ENCODE measurements around the gene NDUFA8.
"Not testable (repeated sequence)": the region's sequence is repeated elsewhere in the genome, so short reads cannot be mapped to it uniquely, and the experiment has no call there.

NDUFA8 gene

DNA sequence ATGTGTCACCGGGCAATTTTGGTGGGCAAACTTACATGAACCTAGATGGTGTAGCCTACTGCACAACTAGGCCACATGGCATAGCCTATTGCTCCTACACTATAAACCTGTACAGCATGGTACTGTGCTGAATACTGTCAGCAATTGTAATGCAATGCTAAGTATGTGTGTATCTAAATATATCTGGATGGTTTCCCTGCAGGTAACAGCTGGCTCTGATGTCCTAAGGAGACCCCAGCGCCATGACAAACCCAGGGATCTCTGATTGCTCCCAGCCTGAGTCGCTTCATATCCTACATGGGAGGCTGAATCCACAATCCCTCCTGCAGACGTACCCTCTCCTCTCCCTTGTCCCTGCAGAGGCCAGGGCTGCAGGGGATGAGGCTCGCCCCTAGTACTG, 39.9 kb downstream of the NDUFA8 start:
- H3K27me3 ChIP-seq (ENCODE audit: insufficient read depth, low read length): peaks cover 9% of the 10 kb centered on the region; the same call in 1 of the 2 replicates
- no peak overlapping the region for H3K9ac ChIP-seq (ENCODE audit: low read length)
- no peak overlapping the region for H3K4me2 ChIP-seq (ENCODE audit: low read length)
- TF ChIP-seq, protein P1, sequence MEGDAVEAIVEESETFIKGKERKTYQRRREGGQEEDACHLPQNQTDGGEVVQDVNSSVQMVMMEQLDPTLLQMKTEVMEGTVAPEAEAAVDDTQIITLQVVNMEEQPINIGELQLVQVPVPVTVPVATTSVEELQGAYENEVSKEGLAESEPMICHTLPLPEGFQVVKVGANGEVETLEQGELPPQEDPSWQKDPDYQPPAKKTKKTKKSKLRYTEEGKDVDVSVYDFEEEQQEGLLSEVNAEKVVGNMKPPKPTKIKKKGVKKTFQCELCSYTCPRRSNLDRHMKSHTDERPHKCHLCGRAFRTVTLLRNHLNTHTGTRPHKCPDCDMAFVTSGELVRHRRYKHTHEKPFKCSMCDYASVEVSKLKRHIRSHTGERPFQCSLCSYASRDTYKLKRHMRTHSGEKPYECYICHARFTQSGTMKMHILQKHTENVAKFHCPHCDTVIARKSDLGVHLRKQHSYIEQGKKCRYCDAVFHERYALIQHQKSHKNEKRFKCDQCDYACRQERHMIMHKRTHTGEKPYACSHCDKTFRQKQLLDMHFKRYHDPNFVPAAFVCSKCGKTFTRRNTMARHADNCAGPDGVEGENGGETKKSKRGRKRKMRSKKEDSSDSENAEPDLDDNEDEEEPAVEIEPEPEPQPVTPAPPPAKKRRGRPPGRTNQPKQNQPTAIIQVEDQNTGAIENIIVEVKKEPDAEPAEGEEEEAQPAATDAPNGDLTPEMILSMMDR (IDR thresholded peaks at IDR 0.05; ENCODE audit: low read length): no peak
- TF ChIP-seq EZH2 (IDR thresholded peaks at IDR 0.05; ENCODE audit: borderline replicate concordance, low read length): no peak
- H3K4me1 ChIP-seq (ENCODE audit: insufficient read depth, low read length, severe bottlenecking): no peaks in the 10 kb centered on the region
- H3K4me3 ChIP-seq (ENCODE audit: low read depth, low read length, poor library complexity, severe bottlenecking): no peak overlapping the region
- H3K9me3 ChIP-seq (ENCODE audit: low read length): no peaks in the 10 kb centered on the region
- no peak overlapping the region for H2AFZ ChIP-seq (ENCODE audit: low read length)
- H3F3A ChIP-seq (ENCODE audit: insufficient read depth, low read length): no peaks in the 10 kb centered on the region
- no peak overlapping the region for H3K27ac ChIP-seq (ENCODE audit: low read depth, low read length, poor library complexity, severe bottlenecking)
- H3K36me3 ChIP-seq (ENCODE audit: insufficient read depth, low read length): no peaks in the 10 kb centered on the region; the same call in 1 of the 2 replicates
- H3K9me2 ChIP-seq (ENCODE audit: low read depth, low read length): no peaks in the 10 kb centered on the region
- H4K20me1 ChIP-seq (ENCODE audit: insufficient read depth, low read length): no peaks in the 10 kb centered on the region
- H3K79me2 ChIP-seq (ENCODE audit: insufficient read depth, low read length): no peaks in the 10 kb centered on the region

DNA sequence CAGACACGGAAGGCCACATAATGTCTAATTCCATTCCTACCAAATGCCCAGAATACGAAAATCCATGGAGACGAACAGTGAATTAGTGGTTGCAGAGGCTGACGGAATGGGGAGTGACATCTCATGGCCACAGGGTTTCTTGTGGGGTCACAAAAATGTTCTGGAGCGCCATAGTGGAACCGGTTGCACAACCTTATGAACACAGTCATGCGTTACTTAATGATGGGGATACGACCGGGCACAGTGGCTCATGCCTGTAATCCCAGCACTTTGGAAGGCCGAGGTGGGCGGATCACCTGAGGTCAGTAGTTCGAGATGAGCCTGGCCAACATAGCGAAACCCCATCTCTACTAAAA, 40.4 kb downstream of the NDUFA8 start:
- no peak overlapping the region for H3K4me3 ChIP-seq (ENCODE audit: low read depth, low read length, poor library complexity, severe bottlenecking)
- TF ChIP-seq, protein P1 (IDR thresholded peaks at IDR 0.05; ENCODE audit: low read length): no peak
- TF ChIP-seq EZH2 (IDR thresholded peaks at IDR 0.05; ENCODE audit: borderline replicate concordance, low read length): no peak
- no peaks in the 10 kb centered on the region for H3K9me2 ChIP-seq (ENCODE audit: low read depth, low read length)

DNA sequence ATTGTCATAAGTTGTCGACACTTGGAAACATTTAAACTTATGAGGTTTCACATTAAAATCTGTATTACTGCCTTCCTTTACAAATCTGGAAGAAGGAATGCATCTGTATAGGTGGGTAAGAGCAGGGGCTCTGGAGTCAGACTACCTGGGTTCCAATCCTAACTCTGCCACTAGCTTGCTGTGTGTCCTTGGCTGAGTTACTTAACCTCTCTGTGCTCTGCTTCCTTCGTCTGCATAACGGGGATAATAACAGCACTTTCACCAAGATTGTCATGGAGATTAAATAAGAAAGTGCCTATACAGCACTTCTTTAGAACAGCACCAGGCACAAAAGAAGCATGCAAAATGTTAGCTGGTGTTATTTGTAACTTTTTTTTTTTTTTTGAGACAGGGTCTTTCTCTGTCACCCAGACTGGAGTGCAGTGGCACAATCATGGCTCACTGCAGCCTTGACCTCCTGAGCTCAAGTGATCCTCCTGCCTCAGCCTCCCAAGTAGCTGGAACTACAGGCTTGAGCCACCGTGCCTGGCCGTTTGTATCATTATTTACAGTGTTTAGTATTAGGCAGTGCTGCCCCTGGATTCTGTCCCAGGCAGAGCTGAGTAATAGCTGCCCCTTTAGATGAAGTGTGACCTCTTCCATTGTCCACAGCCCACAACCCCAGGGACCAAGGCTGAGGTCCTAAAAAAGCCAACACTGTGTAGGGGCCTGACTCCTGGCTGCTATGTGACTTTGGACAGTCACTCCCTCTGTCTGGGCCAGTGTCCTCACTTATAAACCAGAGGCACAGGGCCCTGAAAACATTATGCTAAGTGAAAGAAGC, 41.0 kb downstream of the NDUFA8 start:
- H3K9ac ChIP-seq (ENCODE audit: low read length): no peak overlapping the region
- no peaks in the 10 kb centered on the region for H4K20me1 ChIP-seq (ENCODE audit: insufficient read depth, low read length)
- no peaks in the 10 kb centered on the region; the same call in 1 of the 2 replicates for H3K36me3 ChIP-seq (ENCODE audit: insufficient read depth, low read length)
- no peak overlapping the region for H2AFZ ChIP-seq (ENCODE audit: low read length)
- H3K9me2 ChIP-seq (ENCODE audit: low read depth, low read length): no peaks in the 10 kb centered on the region
- H3K4me1 ChIP-seq (ENCODE audit: insufficient read depth, low read length, severe bottlenecking): no peaks in the 10 kb centered on the region
- peaks cover 9% of the 10 kb centered on the region; the same call in 1 of the 2 replicates for H3K27me3 ChIP-seq (ENCODE audit: insufficient read depth, low read length)
- no peak overlapping the region for H3K4me2 ChIP-seq (ENCODE audit: low read length)
- H3K79me2 ChIP-seq (ENCODE audit: insufficient read depth, low read length): no peaks in the 10 kb centered on the region
- H3K27ac ChIP-seq (ENCODE audit: low read depth, low read length, poor library complexity, severe bottlenecking): no peak overlapping the region
- H3K4me3 ChIP-seq (ENCODE audit: low read depth, low read length, poor library complexity, severe bottlenecking): no peak overlapping the region
- no peaks in the 10 kb centered on the region for H3K9me3 ChIP-seq (ENCODE audit: low read length)
- TF ChIP-seq, protein P1 (IDR thresholded peaks at IDR 0.05; ENCODE audit: low read length): no peak
- TF ChIP-seq EZH2 (IDR thresholded peaks at IDR 0.05; ENCODE audit: borderline replicate concordance, low read length): no peak
- no peaks in the 10 kb centered on the region for H3F3A ChIP-seq (ENCODE audit: insufficient read depth, low read length)

More for the DNA sequence above, 40.4 kb downstream of the NDUFA8 start:
- H3K4me1 ChIP-seq (ENCODE audit: insufficient read depth, low read length, severe bottlenecking): no peaks in the 10 kb centered on the region
- peaks cover 9% of the 10 kb centered on the region; the same call in 1 of the 2 replicates for H3K27me3 ChIP-seq (ENCODE audit: insufficient read depth, low read length)
- H3K9ac ChIP-seq (ENCODE audit: low read length): no peak overlapping the region
- H3F3A ChIP-seq (ENCODE audit: insufficient read depth, low read length): no peaks in the 10 kb centered on the region
- H4K20me1 ChIP-seq (ENCODE audit: insufficient read depth, low read length): no peaks in the 10 kb centered on the region
- no peak overlapping the region for H2AFZ ChIP-seq (ENCODE audit: low read length)
- no peaks in the 10 kb centered on the region for H3K79me2 ChIP-seq (ENCODE audit: insufficient read depth, low read length)
- no peaks in the 10 kb centered on the region for H3K9me3 ChIP-seq (ENCODE audit: low read length)
- no peak overlapping the region for H3K27ac ChIP-seq (ENCODE audit: low read depth, low read length, poor library complexity, severe bottlenecking)
- H3K36me3 ChIP-seq (ENCODE audit: insufficient read depth, low read length): no peaks in the 10 kb centered on the region; the same call in 1 of the 2 replicates
- no peak overlapping the region for H3K4me2 ChIP-seq (ENCODE audit: low read length)

DNA sequence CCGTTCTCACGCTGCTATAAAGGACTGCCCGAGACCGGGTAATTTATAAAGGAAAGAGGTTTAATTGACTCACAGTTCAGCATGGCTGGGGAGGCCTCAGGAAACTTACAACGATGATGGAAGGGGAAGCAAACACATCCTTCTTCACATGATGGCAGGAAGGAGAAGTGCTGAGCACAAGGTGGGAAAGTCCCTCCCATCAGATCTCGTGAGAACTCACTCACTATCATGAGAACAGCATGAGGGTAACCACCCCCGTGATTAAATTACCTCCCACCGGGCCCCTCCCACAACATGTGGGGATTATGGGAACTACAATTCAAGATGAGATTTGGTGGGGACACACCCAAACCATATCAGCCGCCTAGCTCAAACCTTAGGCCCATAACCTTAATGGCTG, 42.3 kb downstream of the NDUFA8 start:
- H3K9me3 ChIP-seq (ENCODE audit: low read length); H3K9ac ChIP-seq (ENCODE audit: low read length); H3F3A ChIP-seq (ENCODE audit: insufficient read depth, low read length); H3K4me1 ChIP-seq (ENCODE audit: insufficient read depth, low read length, severe bottlenecking); H3K79me2 ChIP-seq (ENCODE audit: insufficient read depth, low read length); H3K27me3 ChIP-seq (ENCODE audit: insufficient read depth, low read length); H2AFZ ChIP-seq (ENCODE audit: low read length); H3K9me2 ChIP-seq (ENCODE audit: low read depth, low read length); H3K36me3 ChIP-seq (ENCODE audit: insufficient read depth, low read length); H3K4me3 ChIP-seq (ENCODE audit: low read depth, low read length, poor library complexity, severe bottlenecking); H4K20me1 ChIP-seq (ENCODE audit: insufficient read depth, low read length); H3K4me2 ChIP-seq (ENCODE audit: low read length); H3K27ac ChIP-seq (ENCODE audit: low read depth, low read length, poor library complexity, severe bottlenecking): not testable (repeated sequence)
